ENCODE data around the gene TNFRSF4. TPM values are rescaled to one million over a fixed set of nuclear protein-coding genes. Genes with fewer than 3 reads are reported as not detected.
"Not testable (repeated sequence)": the region's sequence is repeated elsewhere in the genome, so short reads cannot be mapped to it uniquely, and the experiment has no call there.

TNFRSF4 gene
- total and polyA plus RNA-seq, 4 experiments from 2014 or later = 13.5 to 75.1 (median 39.3) TPM

DNA sequence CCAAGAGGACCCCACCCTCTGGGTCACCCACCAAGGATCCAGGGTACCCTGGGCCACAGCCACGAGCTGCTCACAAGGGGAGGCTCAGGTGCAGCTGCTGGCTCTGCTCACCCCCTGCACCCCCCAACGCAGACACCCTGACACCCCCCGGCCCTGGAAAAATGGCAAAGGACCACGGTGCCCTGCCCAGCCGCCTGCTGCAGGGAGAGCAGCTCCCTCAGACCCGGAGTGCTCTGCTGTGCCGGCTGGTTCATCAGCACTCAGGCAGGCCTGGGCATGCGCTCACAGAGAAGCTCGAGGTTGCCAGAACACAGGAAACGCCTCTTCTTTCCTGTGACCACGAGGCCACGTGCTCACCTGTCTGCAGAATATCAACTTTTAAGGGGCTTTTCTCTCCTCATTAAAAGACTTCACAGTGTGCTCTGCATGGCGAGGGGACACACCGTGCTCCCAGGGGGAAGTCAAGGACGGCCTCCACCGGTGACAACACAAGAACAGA lies 36.9 kb upstream of the TNFRSF4 start:
- ChIA-PET POLR2A (ENCODE audit: partially characterized antibody) (interaction anchor here (0.6 to 1.1 kb wide), 5 partner anchors 20 to 129 kb away, joined by 3 to 5 read pairs (median 3); no protein-coding TSS in a partner anchor), CTCF (ENCODE audit: partially characterized antibody) (interaction anchor here (3.2 kb wide), 1 partner anchor 129 kb away, joined by 35 read pairs; no protein-coding TSS in a partner anchor)
- peaks cover 4% of the 10 kb centered on the region for H3K27me3 ChIP-seq (ENCODE audit: insufficient read depth, low read length)
- peak; percentile 61 to 85 (median 73) for DNase-seq
- Mint-ChIP-seq H3K4me1 (peaks cover 4 to 24% (median 14%) of the 10 kb centered on the region in 4 donors), H3K36me3 (peaks cover 1 to 22% of the 10 kb centered on the region in 2 donors), H3K27ac (peak overlapping the region; percentile 76 to 96 (median 94)), H3K4me3 (peak overlapping the region; percentile 36 to 88 (median 75)), H3K27me3 (no peaks in the 10 kb centered on the region), H3K9me3 (no peaks in the 10 kb centered on the region)
- no peaks in the 10 kb centered on the region for H3K9me3 ChIP-seq (ENCODE audit: control insufficient read depth in 1 of 2, low read length in 2 of 2)
- H3K27ac ChIP-seq (ENCODE audit: low read depth, low read length) = peak overlapping the region; percentile 59
- intact Hi-C loops (cut with micrococcal nuclease) = no loop called here
- peak overlapping the region in 1 of 2 donors; percentile 10 for H3K4me3 ChIP-seq (ENCODE audit: low read length in 2 of 2)
- peaks cover 16% of the 10 kb centered on the region for H3K36me3 ChIP-seq (ENCODE audit: insufficient read depth, low read length)
- H3K4me1 ChIP-seq (ENCODE audit: insufficient read depth, low read length) = peaks cover 15% of the 10 kb centered on the region

DNA sequence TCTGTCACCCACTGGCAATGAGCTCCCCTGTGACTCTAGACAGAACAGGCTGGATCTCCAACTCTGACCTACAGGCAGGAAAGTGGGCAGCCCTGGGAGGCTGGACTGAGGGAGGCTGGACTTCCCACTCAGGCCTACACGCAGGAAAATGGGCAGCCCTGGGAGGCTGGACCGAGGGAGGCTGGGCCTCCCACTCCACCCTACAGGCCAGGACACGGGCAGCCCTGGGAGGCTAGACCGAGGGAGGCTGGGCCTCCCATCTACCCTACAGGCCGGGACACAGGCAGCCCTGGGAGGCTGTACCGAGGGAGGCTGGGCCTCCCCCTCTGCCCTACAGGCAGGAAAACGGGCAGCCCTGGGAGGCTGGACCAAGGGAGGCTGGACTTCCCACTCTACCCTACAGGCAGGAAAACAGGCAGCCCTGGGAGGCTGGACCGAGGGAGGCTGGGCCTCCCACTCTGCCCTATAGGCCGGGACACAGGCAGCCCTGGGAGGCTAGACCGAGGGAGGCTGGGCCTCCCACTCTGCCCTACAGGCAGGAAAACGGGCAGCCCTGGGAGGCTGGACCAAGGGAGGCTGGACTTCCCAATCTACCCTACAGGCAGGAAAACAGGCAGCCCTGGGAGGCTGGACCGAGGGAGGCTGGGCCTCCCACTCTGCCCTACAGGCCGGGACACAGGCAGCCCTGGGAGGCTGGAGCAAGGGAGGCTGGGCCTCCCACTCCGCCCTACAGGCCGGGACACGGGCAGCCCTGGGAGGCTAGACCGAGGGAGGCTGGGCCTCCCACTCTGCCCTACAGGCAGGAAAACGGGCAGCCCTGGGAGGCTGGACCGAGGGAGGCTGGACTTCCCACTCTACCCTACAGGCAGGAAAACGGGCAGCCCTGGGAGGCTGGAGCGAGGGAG lies 34.3 kb upstream of the TNFRSF4 start:
- H3K27me3 ChIP-seq (ENCODE audit: insufficient read depth, low read length); POLR2A ChIA-PET (ENCODE audit: partially characterized antibody); H3K9me3 Mint-ChIP-seq; H3K27ac ChIP-seq (ENCODE audit: low read depth, low read length); H3K27me3 Mint-ChIP-seq; H3K4me3 ChIP-seq (ENCODE audit: low read length in 2 of 2); H3K36me3 ChIP-seq (ENCODE audit: insufficient read depth, low read length); H3K36me3 Mint-ChIP-seq; H3K9me3 ChIP-seq (ENCODE audit: control insufficient read depth in 1 of 2, low read length in 2 of 2); H3K4me3 Mint-ChIP-seq; CTCF ChIA-PET (ENCODE audit: partially characterized antibody); intact Hi-C loops (cut with micrococcal nuclease); H3K27ac Mint-ChIP-seq: not testable (repeated sequence)
- peaks cover 4 to 24% (median 14%) of the 10 kb centered on the region in 4 donors for H3K4me1 Mint-ChIP-seq
- H3K4me1 ChIP-seq (ENCODE audit: insufficient read depth, low read length) = peaks cover 15% of the 10 kb centered on the region
- DNase-seq = peak in 1 of 5 donors; percentile 19

DNA sequence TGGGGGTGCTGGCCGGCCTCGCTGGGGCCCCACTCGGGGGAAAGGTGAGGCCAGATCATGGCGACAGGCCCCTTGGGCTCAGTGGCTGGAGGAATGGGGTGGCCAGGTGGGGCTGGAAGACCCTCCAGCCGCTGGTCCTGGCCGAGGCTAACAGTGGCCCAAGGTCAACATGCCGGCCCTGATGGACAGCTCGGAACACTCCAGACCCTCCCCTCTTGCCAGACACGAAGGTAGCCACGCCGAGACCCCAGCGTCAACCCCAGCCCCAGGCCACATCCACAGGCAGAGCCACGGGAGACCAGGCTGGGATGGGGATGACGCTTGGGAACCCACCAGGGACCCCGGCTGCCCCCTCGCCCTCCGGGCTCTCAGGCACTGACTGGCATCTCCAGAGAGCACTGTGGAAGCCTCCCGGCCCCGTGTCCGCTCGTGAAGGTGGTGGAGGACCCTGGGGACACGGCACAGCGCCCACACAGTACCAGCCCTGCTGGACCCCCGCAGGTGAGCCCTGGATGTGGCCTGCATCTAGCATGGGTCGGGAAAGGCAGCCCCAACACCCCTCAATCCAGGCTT lies 33.5 kb upstream of the TNFRSF4 start:
- H3K36me3 Mint-ChIP-seq = peaks cover 0 to 2% of the 10 kb centered on the region in 2 donors
- intact Hi-C loops (cut with micrococcal nuclease) = no loop called here
- Histone ChIP-seq H3K9me3 (ENCODE audit: control insufficient read depth in 1 of 2, low read length in 2 of 2) (no peaks in the 10 kb centered on the region), H3K4me1 (ENCODE audit: insufficient read depth, low read length) (peaks cover 15% of the 10 kb centered on the region), H3K36me3 (ENCODE audit: insufficient read depth, low read length) (no peaks in the 10 kb centered on the region), H3K27ac (ENCODE audit: low read depth, low read length) (no peak overlapping the region), H3K4me3 (ENCODE audit: low read length in 2 of 2) (no peak overlapping the region), H3K27me3 (ENCODE audit: insufficient read depth, low read length) (peaks cover 4% of the 10 kb centered on the region)
- peaks cover 4 to 17% (median 10%) of the 10 kb centered on the region in 4 donors for H3K4me1 Mint-ChIP-seq
- H3K9me3 Mint-ChIP-seq = no peaks in the 10 kb centered on the region
- DNase-seq = peak in 1 of 5 donors; percentile 13
- ChIA-PET POLR2A (ENCODE audit: partially characterized antibody) (no interaction called here), CTCF (ENCODE audit: partially characterized antibody) (no interaction called here)
- H3K27ac Mint-ChIP-seq = no peak overlapping the region
- no peaks in the 10 kb centered on the region for H3K27me3 Mint-ChIP-seq
- no peak overlapping the region for H3K4me3 Mint-ChIP-seq

DNA sequence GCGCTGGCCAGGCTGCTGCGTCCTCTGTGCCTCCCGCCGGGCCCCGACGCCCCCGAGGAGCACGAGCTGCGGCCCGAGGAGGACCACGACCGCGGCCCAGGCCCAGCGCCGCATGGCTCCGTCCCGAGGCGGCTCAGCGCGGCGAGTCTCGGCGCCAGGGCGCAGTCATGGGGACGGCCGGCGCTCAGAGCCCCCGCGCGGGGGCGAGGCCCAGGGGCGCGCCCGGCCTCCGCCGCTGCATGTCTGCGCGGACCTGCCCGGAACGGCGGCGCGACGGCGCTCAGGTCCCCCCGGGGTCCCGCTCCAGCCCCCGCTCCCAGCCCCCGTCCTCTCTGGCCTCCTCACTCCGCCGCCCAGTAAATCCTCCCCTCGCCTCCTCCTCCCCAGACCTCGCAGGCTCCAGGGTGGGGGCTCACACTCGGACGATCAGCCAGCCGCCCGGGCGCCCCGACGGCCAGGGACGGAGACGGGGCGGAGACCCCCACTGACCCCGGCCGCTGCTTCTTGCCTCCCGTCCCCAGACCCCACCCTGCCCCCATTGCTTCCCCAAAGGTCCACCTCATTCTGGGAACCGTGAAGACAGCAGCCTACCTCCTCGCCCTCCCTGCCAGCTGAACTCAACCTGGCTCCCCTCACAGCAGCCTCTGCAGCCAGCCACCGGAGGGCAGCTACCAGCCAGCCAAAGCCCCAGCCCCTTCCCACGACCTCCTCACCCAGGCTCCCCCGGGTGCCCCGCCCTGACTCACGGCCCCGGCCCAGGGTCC lies 32.8 kb upstream of the TNFRSF4 start, which contains the start of gene C1QTNF12:
TSS of gene C1QTNF12 (minus strand) at position 146 of the 764 bp plus-strand sequence. CDS start at position 114, 32 bp downstream.
- no peaks in the 10 kb centered on the region for H3K27me3 Mint-ChIP-seq
- H3K4me1 Mint-ChIP-seq = peaks cover 4 to 17% (median 9%) of the 10 kb centered on the region in 4 donors
- DNase-seq = peak in 1 of 5 donors; percentile 21
- intact Hi-C loops (cut with micrococcal nuclease) = no loop called here
- no peak within 1 kb of the TSS for H3K4me3 Mint-ChIP-seq
- CTCF ChIA-PET (ENCODE audit: partially characterized antibody) = no interaction called here
- no peaks in the 10 kb centered on the region for H3K9me3 Mint-ChIP-seq
- POLR2A ChIA-PET (ENCODE audit: partially characterized antibody) = no interaction called here
- Histone ChIP-seq H3K27me3 (ENCODE audit: insufficient read depth, low read length) (peaks cover 4% of the 10 kb centered on the region), H3K4me3 (ENCODE audit: low read length in 2 of 2) (no peak within 1 kb of the TSS), H3K36me3 (ENCODE audit: insufficient read depth, low read length) (no peaks in the 10 kb centered on the region), H3K9me3 (ENCODE audit: control insufficient read depth in 1 of 2, low read length in 2 of 2) (no peaks in the 10 kb centered on the region), H3K4me1 (ENCODE audit: insufficient read depth, low read length) (peaks cover 15% of the 10 kb centered on the region), H3K27ac (ENCODE audit: low read depth, low read length) (no peak within 1 kb of the TSS)
- no peak within 1 kb of the TSS for H3K27ac Mint-ChIP-seq
- H3K36me3 Mint-ChIP-seq = peaks cover 0 to 2% of the 10 kb centered on the region in 2 donors

DNA sequence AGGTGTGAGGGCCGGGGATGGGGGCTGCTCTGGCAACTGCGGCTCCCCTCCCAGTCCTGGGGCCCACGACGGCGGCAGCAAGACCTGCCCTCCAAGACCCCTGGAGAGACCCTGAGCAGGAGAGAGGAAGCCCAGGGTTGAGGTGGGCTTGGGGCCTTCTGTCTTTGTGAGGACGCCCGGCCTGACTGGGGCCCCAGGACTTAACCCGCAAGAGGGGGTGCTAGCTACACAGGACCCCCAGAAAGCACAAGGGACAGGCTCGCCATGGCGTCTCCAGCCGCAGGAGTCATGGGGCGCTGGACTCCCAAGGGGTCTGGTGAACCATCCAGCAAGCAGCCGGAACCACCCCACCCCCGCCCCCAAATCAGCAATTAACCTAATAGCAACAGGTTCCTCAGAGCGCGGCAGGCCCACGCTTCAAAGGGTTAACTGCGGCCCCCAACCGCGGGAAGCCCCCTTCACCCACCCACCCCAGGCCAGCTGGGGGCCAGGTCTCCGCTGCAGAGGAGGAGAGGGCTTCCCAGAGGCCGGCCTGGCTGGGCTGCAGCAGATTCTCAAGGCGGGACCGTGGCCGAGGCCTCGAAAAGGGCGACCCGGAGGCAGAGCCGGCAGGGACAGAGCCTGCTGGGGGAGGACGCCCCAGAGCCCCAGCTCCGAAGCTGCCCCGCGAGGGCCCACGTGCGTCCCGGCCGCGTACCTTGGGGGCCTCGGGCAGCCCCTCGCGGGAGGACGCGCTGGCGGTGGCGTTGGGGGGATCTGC lies 32.0 kb upstream of the TNFRSF4 start:
- ChIA-PET CTCF (ENCODE audit: partially characterized antibody) (no interaction called here), POLR2A (ENCODE audit: partially characterized antibody) (no interaction called here)
- Histone ChIP-seq H3K9me3 (ENCODE audit: control insufficient read depth in 1 of 2, low read length in 2 of 2) (no peaks in the 10 kb centered on the region), H3K27ac (ENCODE audit: low read depth, low read length) (no peak overlapping the region), H3K36me3 (ENCODE audit: insufficient read depth, low read length) (no peaks in the 10 kb centered on the region), H3K4me3 (ENCODE audit: low read length in 2 of 2) (no peak overlapping the region), H3K4me1 (ENCODE audit: insufficient read depth, low read length) (peaks cover 9% of the 10 kb centered on the region), H3K27me3 (ENCODE audit: insufficient read depth, low read length) (peaks cover 4% of the 10 kb centered on the region)
- peak in 1 of 5 donors; percentile 16 for DNase-seq
- H3K36me3 Mint-ChIP-seq = peaks cover 0 to 1% of the 10 kb centered on the region in 2 donors
- no peaks in the 10 kb centered on the region for H3K27me3 Mint-ChIP-seq
- no peak overlapping the region for H3K27ac Mint-ChIP-seq
- peaks cover 2 to 15% (median 7%) of the 10 kb centered on the region in 4 donors for H3K4me1 Mint-ChIP-seq
- no peak overlapping the region for H3K4me3 Mint-ChIP-seq
- intact Hi-C loops (cut with micrococcal nuclease) = no loop called here
- H3K9me3 Mint-ChIP-seq = no peaks in the 10 kb centered on the region

DNA sequence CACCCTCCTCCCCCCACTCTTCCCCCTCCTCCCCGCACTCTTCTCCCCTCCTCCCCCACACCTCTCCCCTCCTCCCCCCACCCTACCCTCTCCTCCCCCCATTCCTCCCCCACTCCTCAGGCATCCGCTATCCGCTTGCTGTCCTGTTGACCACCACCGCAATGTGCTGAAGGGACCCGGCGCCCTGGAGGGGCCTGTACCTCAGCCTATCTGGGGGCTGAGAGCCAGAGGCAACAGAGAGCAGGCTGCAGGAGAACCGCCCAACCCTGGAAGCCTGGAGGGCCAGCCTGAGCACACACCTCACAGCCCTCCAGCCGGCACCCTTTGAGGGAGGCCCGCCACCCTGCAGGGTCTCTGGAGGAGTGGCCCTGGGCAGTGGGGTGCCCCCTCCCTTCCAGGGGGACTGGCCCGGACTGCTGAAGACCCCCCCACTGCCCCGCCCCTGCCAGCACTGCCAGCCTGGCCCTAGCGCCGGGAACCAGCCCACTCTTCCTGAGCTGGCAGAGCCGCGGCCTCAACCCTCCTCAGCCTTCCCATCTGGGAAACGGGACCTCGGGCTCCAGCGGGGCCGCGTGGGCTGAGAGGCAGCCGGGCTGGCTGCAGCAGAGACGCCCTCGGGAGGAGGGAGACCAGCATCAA lies 31.3 kb upstream of the TNFRSF4 start:
- Histone ChIP-seq H3K27ac (ENCODE audit: low read depth, low read length) (no peak overlapping the region), H3K4me1 (ENCODE audit: insufficient read depth, low read length) (peaks cover 2% of the 10 kb centered on the region), H3K9me3 (ENCODE audit: control insufficient read depth in 1 of 2, low read length in 2 of 2) (no peaks in the 10 kb centered on the region), H3K27me3 (ENCODE audit: insufficient read depth, low read length) (peaks cover 4% of the 10 kb centered on the region), H3K36me3 (ENCODE audit: insufficient read depth, low read length) (no peaks in the 10 kb centered on the region), H3K4me3 (ENCODE audit: low read length in 2 of 2) (no peak overlapping the region)
- peaks cover 0 to 9% (median 2%) of the 10 kb centered on the region in 4 donors for H3K4me1 Mint-ChIP-seq
- ChIA-PET POLR2A (ENCODE audit: partially characterized antibody) (no interaction called here), CTCF (ENCODE audit: partially characterized antibody) (no interaction called here)
- no peak overlapping the region for H3K27ac Mint-ChIP-seq
- no peaks in the 10 kb centered on the region for H3K9me3 Mint-ChIP-seq
- DNase-seq = peak in 1 of 5 donors; percentile 24
- intact Hi-C loops (cut with micrococcal nuclease) = no loop called here
- no peaks in the 10 kb centered on the region for H3K36me3 Mint-ChIP-seq
- H3K27me3 Mint-ChIP-seq = no peaks in the 10 kb centered on the region
- H3K4me3 Mint-ChIP-seq = no peak overlapping the region

Data from CD4-positive, alpha-beta memory T cell (primary cell).